Naive thymus-derived CD8-positive, alpha-beta T cell (primary cell): Measurements from ENCODE around the gene S100A7. TPM values are rescaled to one million over a fixed set of nuclear protein-coding genes. Genes with fewer than 3 reads are reported as not detected.
"Not testable (repeated sequence)": the region's sequence is repeated elsewhere in the genome, so short reads cannot be mapped to it uniquely, and the experiment has no call there.

Source experiments
- ATAC-seq, 2 donors: fragments of 150-1000 bp; cut with Tn5 transposase in 1 of 2; sonication (Bioruptor Pico), chemical (Tn5 transposase) in 1 of 2; 1 replicate in 1 of 2; 2 replicates in 1 of 2; pipeline ENCODE4 v1.10.0; 2021; ENCODE audit warnings: mild to moderate bottlenecking in 2 of 2, moderate library complexity in 2 of 2
- POLR2A ChIA-PET: fragments of 350-600 bp; sonication (Branson Sonifier 250); formaldehyde crosslinking; loops from one replicate; lab custom pipeline; 2021; ENCODE audit warnings: antibody characterized with exemption; lab: Charles Lee
- DNase-seq, 10 donors: peaks; one replicate each; pipeline versions ENCODE4 v3.0.0 to v3.0.0-alpha.2; 2020 to 2022
- H3K27ac Mint-ChIP-seq, 10 donors: one replicate each; pipeline ENCODE4 v1.8.0; 2020 to 2022; ENCODE audit warnings: mild to moderate bottlenecking in 10 of 10, mixed read lengths in 10 of 10, moderate library complexity in 4 of 10, inconsistent platforms in 1 of 10
- H3K27me3 Mint-ChIP-seq, 5 donors: one replicate each; pipeline ENCODE4 v1.8.0; 2021 to 2022; ENCODE audit warnings: mixed read lengths in 5 of 5
- H3K36me3 Mint-ChIP-seq, 3 donors: one replicate each; pipeline ENCODE4 v1.8.0; 2020 to 2022; ENCODE audit warnings: mixed read lengths in 3 of 3, mild to moderate bottlenecking in 2 of 3, inconsistent platforms in 1 of 3
- H3K4me1 Mint-ChIP-seq, 4 donors: one replicate each; pipeline ENCODE4 v1.8.0; 2021 to 2022; ENCODE audit warnings: mixed read lengths in 4 of 4
- H3K4me3 Mint-ChIP-seq, 10 donors: one replicate each; pipeline ENCODE4 v1.8.0; 2020 to 2022; ENCODE audit warnings: mild to moderate bottlenecking in 10 of 10, mixed read lengths in 10 of 10, moderate library complexity in 6 of 10, inconsistent platforms in 1 of 10
- H3K9me3 Mint-ChIP-seq, 9 donors: one replicate each; pipeline ENCODE4 v1.8.0; 2020 to 2022; ENCODE audit warnings: mixed read lengths in 9 of 9, mild to moderate bottlenecking in 3 of 9, inconsistent platforms in 1 of 9, moderate library complexity in 1 of 9
- polyA plus RNA-seq, 3 donors: library from polyadenylated mRNA; unstranded; fragments of 300-500 nt; fragmentation: Illumina TruSeq; gene quantifications; one replicate each; pipeline ENCODE4 v1.2.3, GENCODE V29; 2021
- total RNA-seq, 8 experiments: library from RNA in 2 of 8; stranded (reverse) in 2 of 8; gene quantifications; one replicate each; pipeline ENCODE4 v1.2.3 and lab custom pipeline; 2021 to 2026

S100A7 gene
- total and polyA plus RNA-seq, 5 experiments from 2014 or later = not detected

GRCh38 chr1:153420306-153420705 is 40.1 kb downstream of the S100A7 start:
- peaks cover 0 to 4% (median 0%) of the 10 kb centered on the region in 9 donors for H3K9me3 Mint-ChIP-seq
- H3K27me3 Mint-ChIP-seq = peaks cover 25 to 61% (median 45%) of the 10 kb centered on the region in 5 donors
- DNase-seq (no peak), ATAC-seq (no peak)
- H3K4me1 Mint-ChIP-seq = no peaks in the 10 kb centered on the region
- no peak overlapping the region for H3K27ac Mint-ChIP-seq
- POLR2A ChIA-PET = no interaction called here
- H3K4me3 Mint-ChIP-seq = no peak overlapping the region
- no peaks in the 10 kb centered on the region for H3K36me3 Mint-ChIP-seq

DNA sequence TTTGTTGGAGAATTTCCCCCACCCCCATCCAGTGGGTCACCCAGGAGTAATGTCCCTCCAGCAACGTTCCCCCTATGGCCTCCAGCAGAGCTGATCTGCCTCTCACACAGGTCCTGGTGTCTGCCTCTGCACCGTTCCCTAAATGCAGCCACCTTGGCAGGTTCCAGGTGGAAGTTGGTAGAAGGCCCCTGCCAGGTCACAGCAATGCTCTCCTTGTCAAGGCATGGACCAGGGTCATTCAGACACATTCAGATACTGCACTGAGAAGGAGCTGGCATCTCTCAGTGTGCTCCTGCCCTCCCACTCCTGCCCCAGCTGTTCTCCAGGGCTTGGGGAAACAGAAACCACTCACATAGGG is 41.0 kb downstream of the S100A7 start:
- POLR2A ChIA-PET, H3K9me3 Mint-ChIP-seq, H3K27ac Mint-ChIP-seq, ATAC-seq, H3K36me3 Mint-ChIP-seq, H3K4me3 Mint-ChIP-seq, DNase-seq, H3K4me1 Mint-ChIP-seq: not testable (repeated sequence)
- H3K27me3 Mint-ChIP-seq = peaks cover 22 to 52% (median 38%) of the 10 kb centered on the region in 5 donors

GRCh38 chr1:153418758-153419435 is 41.6 kb downstream of the S100A7 start:
- H3K4me3 Mint-ChIP-seq, H3K36me3 Mint-ChIP-seq, ATAC-seq, H3K4me1 Mint-ChIP-seq, POLR2A ChIA-PET, DNase-seq, H3K9me3 Mint-ChIP-seq, H3K27ac Mint-ChIP-seq: not testable (repeated sequence)
- H3K27me3 Mint-ChIP-seq = peaks cover 21 to 47% (median 36%) of the 10 kb centered on the region in 5 donors

- no peak overlapping the region for H3K4me3 Mint-ChIP-seq
- H3K9me3 Mint-ChIP-seq = peaks cover 0 to 10% (median 3%) of the 10 kb centered on the region in 9 donors
- H3K27ac Mint-ChIP-seq = no peak overlapping the region
- POLR2A ChIA-PET = no interaction called here
- no peaks in the 10 kb centered on the region for H3K36me3 Mint-ChIP-seq
- peaks cover 21 to 42% (median 34%) of the 10 kb centered on the region in 5 donors for H3K27me3 Mint-ChIP-seq
- no peak for ATAC-seq
- H3K4me1 Mint-ChIP-seq = no peaks in the 10 kb centered on the region
- DNase-seq = no peak
Measured at GRCh38 chr1:153417136-153417888, 43.1 kb downstream of the S100A7 start.

DNA sequence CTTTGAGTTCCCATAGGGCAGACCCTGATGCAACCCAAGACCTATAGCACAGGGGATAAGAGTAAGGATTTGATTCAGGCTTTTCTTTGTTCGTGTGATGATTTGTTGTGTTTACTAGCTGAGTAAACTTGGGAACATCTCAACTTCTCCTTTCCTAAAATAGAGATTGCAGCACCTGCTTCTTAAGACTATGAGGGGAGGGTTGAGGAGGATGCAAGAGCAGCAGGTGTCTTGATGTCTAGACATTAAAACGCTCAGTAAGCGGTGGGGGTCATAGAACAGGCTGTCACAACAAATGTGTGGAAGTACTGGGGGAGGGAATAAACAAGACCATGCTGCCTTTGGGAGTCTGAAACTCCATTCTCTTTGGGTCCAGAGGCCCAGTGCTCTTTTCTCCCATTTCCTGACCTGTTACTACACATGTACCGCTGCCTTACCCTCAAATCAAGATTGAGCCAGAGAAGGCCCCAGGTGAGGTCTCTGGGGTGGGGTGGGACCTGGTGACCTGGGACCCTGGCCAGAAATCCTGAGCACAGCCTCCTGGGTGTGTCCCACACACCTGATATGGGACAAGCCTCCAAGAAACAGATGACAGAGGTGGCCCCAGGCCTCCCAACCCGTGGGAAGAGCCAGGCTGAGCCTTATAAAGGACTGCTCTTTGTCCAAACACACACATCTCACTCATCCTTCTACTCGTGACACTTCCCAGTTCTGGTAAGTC is 44.4 kb downstream of the S100A7 start, which contains the start of gene S100A7A:
Gene S100A7A (plus strand): TSS at position 671 of the 721 bp plus-strand sequence. CDS start 1,563 bp downstream, outside the sequence.
- POLR2A ChIA-PET = no interaction called here
- DNase-seq (no peak), ATAC-seq (no peak)
- Mint-ChIP-seq H3K27ac (no peak within 1 kb of the TSS), H3K27me3 (peaks cover 17 to 42% (median 36%) of the 10 kb centered on the region in 5 donors), H3K9me3 (peaks cover 0 to 20% (median 6%) of the 10 kb centered on the region in 9 donors), H3K36me3 (peaks cover 0 to 3% (median 0%) of the 10 kb centered on the region in 3 donors), H3K4me1 (no peaks in the 10 kb centered on the region), H3K4me3 (no peak within 1 kb of the TSS)

DNA sequence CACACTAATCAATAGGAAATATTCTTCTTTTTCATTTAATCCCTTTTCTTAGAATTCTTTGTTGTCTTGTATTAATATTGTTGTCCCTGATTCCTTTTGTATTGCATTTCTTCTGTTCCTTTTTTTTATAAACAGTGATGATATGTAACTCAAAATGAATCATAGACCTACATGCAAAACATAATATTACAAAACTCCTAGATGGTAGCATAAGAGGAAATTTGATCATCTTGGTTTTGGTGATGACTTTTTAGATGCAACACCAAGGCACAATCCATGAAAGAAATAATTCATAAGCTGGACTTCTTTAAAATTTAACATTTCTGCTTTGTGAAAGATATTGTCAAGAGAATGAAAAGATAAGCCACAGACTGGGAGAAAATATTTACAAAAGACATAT is 46.5 kb downstream of the S100A7 start:
- peaks cover 14 to 33% (median 27%) of the 10 kb centered on the region in 5 donors for H3K27me3 Mint-ChIP-seq
- POLR2A ChIA-PET, H3K4me1 Mint-ChIP-seq, H3K36me3 Mint-ChIP-seq, ATAC-seq, H3K4me3 Mint-ChIP-seq, DNase-seq, H3K27ac Mint-ChIP-seq: not testable (repeated sequence)
- H3K9me3 Mint-ChIP-seq = peaks cover 0 to 32% (median 14%) of the 10 kb centered on the region in 9 donors

Other genes with a start within 250 kb of the S100A7 start
- gene PRR9, start 243.1 kb downstream of the S100A7 start, total RNA-seq = not detected
- not detected for gene PRR9, start 243.1 kb downstream of the S100A7 start, polyA plus RNA-seq
- gene LORICRIN, start 201.0 kb downstream of the S100A7 start, total RNA-seq = not detected
- gene LORICRIN, start 201.0 kb downstream of the S100A7 start, polyA plus RNA-seq = not detected
- not detected for gene PGLYRP3, start 147.7 kb downstream of the S100A7 start, total RNA-seq
- gene PGLYRP3, start 147.7 kb downstream of the S100A7 start, polyA plus RNA-seq = not detected
- gene PGLYRP4, start 111.8 kb downstream of the S100A7 start, total RNA-seq = not detected
- gene PGLYRP4, start 111.8 kb downstream of the S100A7 start, polyA plus RNA-seq = not detected
- 1 to 10 TPM; 2.2 to 2.8 TPM for gene S100A9, start 102.8 kb downstream of the S100A7 start, total RNA-seq
- gene S100A9, start 102.8 kb downstream of the S100A7 start, polyA plus RNA-seq = 10 to 100 TPM in 2 of 3 donors, 1 to 10 TPM in 1; 5.0 to 18.8 (median 18.7) TPM
- gene S100A12, start 85.0 kb downstream of the S100A7 start, total RNA-seq = not detected
- gene S100A12, start 85.0 kb downstream of the S100A7 start, polyA plus RNA-seq = 1 to 10 TPM in 1 of 3 donors, under 1 TPM in 1, not detected in 1; 0.44 to 1.7 TPM
- not detected for gene S100A8, start 69.6 kb downstream of the S100A7 start, total RNA-seq
- gene S100A8, start 69.6 kb downstream of the S100A7 start, polyA plus RNA-seq = 10 to 100 TPM in 2 of 3 donors, 1 to 10 TPM in 1; 1.0 to 12.4 (median 11.6) TPM
- gene S100A7A, start 44.1 kb downstream of the S100A7 start, total RNA-seq = not detected
- gene S100A7A, start 44.1 kb downstream of the S100A7 start, polyA plus RNA-seq = not detected
- 100 to 1,000 TPM; 223 to 232 TPM for gene S100A6, start 75.3 kb upstream of the S100A7 start, total RNA-seq
- gene S100A6, start 75.3 kb upstream of the S100A7 start, polyA plus RNA-seq = 100 to 1,000 TPM; 443 to 707 (median 568) TPM
- 1 to 10 TPM in 1 of 2 experiments, not detected in 1; 1.4 TPM for gene S100A5, start 80.3 kb upstream of the S100A7 start, total RNA-seq
- under 1 TPM in 2 of 3 donors, not detected in 1; 0.63 to 0.78 TPM for gene S100A5, start 80.3 kb upstream of the S100A7 start, polyA plus RNA-seq
- 100 to 1,000 TPM; 115 to 129 TPM for gene S100A4, start 85.2 kb upstream of the S100A7 start, total RNA-seq
- 1,000 to 10,000 TPM in 1 of 3 donors, 100 to 1,000 TPM in 2; 421 to 1,131 (median 581) TPM for gene S100A4, start 85.2 kb upstream of the S100A7 start, polyA plus RNA-seq
- not detected for gene S100A3, start 88.6 kb upstream of the S100A7 start, total RNA-seq
- gene S100A3, start 88.6 kb upstream of the S100A7 start, polyA plus RNA-seq = not detected
- gene S100A2, start 105.2 kb upstream of the S100A7 start, total RNA-seq = not detected
- gene S100A2, start 105.2 kb upstream of the S100A7 start, polyA plus RNA-seq = not detected
- gene S100A16, start 152.5 kb upstream of the S100A7 start, total RNA-seq = not detected
- gene S100A16, start 152.5 kb upstream of the S100A7 start, polyA plus RNA-seq = not detected
- not detected for gene S100A14, start 155.7 kb upstream of the S100A7 start, total RNA-seq
- not detected for gene S100A14, start 155.7 kb upstream of the S100A7 start, polyA plus RNA-seq
- 1 to 10 TPM; 5.3 to 6.0 TPM for gene S100A13, start 166.9 kb upstream of the S100A7 start, total RNA-seq
- 1 to 10 TPM in 2 of 3 donors, under 1 TPM in 1; 0.94 to 1.9 (median 1.1) TPM for gene S100A13, start 166.9 kb upstream of the S100A7 start, polyA plus RNA-seq
- gene S100A1, start 167.8 kb upstream of the S100A7 start, total RNA-seq = not detected
- not detected for gene S100A1, start 167.8 kb upstream of the S100A7 start, polyA plus RNA-seq
- 100 to 1,000 TPM; 152 to 155 TPM for gene CHTOP, start 173.4 kb upstream of the S100A7 start, total RNA-seq
- 10 to 100 TPM; 45.2 to 74.7 (median 48.8) TPM for gene CHTOP, start 173.4 kb upstream of the S100A7 start, polyA plus RNA-seq
- gene SNAPIN, start 198.1 kb upstream of the S100A7 start, total RNA-seq = 10 to 100 TPM; 28.2 to 30.7 TPM
- 10 to 100 TPM; 66.6 to 77.4 (median 72.3) TPM for gene SNAPIN, start 198.1 kb upstream of the S100A7 start, polyA plus RNA-seq
- gene ILF2, start 210.3 kb upstream of the S100A7 start, total RNA-seq = 100 to 1,000 TPM in 1 of 2 experiments, 10 to 100 TPM in 1; 96.8 to 101 TPM
- gene ILF2, start 210.3 kb upstream of the S100A7 start, polyA plus RNA-seq = 100 to 1,000 TPM; 115 to 140 (median 121) TPM
- gene NPR1, start 218.0 kb upstream of the S100A7 start, total RNA-seq = not detected
- not detected for gene NPR1, start 218.0 kb upstream of the S100A7 start, polyA plus RNA-seq